NCI-H748 treated with DMSO at 0.1 percent for 48 hours (cell line): ENCODE results near the gene HARBI1.

Experiments used
- DNase-seq: peaks from one replicate; lab custom pipeline; 2025; lab: John Stamatoyannopoulos, UW

The HARBI1 gene

DNA sequence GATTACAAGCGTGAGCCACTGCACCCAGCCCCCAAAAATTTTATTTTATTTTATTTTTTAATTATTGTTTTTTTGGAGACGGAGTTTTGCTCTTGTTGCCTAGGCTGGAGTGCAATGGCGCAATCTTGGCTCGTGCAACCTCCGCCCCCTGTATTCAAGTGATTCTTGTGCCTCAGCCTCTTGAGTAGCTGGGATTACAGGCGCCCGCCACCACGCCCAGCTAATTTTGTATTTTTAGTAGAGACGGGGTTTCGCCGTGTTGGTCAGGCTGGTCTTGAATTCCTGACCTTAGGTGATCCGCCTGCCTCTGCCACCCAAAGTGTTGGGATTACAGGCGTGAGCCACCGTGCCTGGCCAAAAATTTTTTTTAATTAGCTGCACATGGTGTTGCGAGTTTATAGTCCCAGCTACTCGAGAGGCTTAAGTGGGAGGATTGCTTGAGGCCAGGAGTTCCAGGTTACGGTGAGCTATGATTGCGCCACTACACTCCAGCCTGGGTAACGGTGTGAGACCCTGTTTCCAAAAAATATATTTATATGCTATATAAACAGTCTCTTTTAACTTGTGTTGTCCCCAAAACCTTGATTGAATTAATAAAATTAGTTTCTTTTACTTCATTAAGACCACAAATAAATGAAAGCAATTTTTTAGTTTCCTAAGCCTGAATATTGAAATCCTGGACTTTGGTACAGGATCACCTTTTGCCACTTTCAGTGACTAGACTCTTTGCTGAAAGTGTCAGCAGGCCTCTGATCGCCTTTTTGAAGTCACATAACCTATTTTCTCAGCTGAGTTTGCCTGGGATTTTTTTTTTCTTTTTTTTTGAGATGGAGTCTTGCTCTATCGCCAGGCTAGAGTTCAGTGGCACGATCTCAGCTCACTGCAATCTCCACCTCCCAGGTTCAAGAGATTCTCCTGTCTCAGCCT is 16.5 kb upstream of the HARBI1 start:
- DNase-seq: no peak

DNA sequence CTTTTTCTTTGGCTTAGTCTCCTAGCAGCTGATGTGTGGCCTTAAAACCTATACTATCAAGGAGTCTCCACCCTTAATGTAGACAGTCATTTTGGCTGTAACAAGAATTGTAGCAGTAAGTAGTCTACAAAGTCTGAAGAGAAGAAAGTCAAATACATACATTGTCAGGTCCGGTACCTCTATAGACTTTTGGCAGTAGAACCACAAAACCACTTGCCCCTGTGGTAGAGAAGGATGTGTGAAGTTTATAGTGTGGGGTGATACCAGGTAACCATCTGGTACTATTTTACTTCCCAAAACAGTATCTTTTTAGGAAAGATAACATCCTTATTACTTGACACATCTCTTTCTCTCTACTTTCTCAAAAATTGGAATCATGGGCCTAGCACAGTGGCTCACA is 15.5 kb upstream of the HARBI1 start:
- DNase-seq: no peak

DNA sequence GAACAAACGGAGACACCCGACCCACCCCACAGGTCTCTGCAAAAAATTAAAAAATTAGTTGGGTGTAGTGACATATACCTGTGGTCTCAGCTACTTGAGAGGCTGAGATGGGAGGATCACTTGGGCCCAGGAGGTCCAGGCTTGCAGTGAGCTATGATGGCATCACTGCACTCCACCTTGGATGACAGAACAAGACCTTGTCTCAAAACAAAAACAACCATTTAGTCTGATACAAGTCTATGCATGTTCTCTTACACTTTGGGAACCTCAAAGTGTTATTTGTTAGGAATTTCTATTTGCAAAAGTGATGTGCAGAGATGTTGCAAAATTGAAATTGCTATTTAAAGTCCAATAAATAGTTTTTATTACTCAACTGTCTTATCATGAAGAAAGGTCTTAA is 14.6 kb upstream of the HARBI1 start:
- no peak for DNase-seq

DNA sequence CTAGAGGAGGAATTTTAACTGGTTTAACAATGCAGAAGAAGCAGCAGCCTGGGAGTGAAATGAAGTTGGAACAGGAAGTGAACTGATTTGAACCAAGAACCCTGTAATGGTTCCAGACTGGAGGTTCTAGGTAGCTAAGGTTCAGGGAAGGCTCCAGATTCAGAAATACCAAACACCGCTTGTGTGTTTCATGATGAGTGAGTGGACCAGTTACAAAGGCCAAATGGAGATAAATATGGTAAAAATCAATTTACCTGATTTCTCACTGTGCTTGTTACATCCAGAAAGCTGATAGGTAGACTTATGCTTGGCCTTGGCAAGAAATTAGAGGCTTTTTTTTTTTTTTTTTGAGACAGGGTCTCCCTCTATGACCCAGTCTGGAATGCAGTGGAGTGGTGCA is 13.2 kb upstream of the HARBI1 start:
- DNase-seq: no peak

DNA sequence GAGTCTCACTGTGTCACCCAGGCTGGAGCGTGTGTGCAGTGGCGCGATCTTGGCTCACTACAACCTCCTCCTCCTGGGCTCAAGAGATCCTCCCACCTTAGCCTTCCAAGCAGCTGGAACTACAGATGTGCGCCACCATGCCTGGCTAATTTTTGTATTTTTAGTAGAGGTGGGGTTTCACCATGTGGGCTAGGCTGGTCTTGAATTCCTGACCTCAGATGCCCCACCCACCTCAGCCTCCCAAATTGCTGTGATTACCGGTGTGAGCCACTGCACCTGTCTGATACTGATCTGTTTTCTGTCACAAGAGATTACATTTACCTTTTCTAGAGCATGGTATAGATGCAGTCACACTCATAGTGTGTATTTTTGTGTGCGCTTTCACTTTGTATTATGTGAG is 11.9 kb upstream of the HARBI1 start:
- no peak for DNase-seq

DNA sequence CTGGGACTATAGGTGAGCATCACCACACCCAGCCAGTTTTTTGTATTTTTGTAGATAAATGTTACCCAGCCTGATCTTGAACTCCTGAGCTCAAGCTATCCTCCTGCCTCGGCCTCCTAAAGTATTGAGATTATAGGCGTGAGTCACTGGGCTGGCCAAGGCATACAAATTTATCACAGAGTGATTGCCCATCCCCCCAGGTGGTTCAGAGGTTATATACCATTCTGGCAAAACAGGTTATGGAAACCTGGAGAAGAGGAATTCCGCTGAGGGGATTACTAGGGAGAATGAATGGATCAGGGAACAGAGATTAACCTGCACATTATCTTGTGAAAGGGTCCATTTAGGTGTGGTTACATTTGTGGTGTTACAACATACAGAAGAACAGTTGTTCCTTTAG is 8.4 kb upstream of the HARBI1 start:
- DNase-seq: no peak

DNA sequence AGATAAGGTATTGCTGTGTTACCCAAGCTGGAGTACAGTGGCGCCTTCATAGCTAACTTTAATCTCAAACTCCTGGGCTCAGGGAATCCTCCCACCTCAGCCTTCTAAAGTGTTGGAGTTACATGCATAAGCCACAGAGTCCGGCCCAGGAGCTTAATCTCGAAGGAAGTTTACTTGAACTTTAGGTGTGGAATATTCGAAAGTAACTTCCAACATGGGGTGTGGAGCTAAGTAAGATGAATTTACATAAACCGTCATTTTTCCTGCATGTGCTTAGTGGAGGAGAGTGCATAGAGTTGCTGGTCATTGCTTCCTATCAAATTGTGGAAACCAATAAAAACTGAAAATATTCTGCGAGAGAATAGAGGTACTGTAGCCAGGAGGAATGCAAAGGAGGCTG is 1.8 kb upstream of the HARBI1 start:
- DNase-seq: no peak

DNA sequence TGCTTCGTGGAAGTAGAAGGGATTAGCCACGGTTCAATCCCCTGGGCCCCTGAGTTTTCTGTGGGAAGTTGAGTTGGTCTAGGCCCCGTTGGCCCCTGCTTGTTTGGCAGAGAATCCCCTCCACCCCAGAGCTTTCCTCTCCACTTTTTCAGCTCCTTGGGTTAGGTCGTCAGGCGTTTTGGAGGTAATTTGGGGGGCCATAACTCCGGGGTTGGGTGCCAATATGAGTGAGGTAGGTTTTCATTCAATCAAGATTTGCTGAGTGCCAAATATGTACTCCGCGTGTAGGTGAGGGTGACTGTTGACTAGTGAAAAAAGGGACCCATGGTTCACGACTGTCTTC is 916 bp upstream of the HARBI1 start:
- no peak for DNase-seq

DNA sequence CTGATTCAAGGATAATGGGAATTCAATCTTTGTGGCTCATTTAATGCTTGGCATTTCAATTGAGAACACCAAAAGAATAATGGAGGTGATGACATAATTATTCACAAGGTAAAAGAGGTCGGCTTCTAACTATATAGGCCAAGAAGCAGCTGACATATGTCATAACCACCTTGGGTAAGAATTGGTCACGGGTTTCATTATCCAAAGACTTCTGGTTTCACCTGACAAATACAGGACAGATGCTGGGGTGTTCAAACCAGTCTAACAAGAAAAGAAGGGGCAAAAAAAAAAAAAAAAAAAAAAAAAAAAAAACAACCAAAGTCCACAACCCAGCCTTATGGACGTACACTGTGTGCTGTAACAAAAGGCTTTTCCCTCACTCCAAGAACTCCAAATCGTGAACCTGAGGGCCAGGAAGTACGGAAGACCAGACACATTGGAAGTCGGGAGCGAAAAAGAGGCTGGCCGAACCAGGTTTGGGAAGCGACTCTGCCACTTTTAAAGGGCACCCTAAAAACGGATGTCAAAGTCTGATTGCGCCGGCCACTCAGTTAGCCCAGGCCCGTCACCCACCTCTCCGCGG is 385 bp downstream of the HARBI1 start:
- DNase-seq: no peak

DNA sequence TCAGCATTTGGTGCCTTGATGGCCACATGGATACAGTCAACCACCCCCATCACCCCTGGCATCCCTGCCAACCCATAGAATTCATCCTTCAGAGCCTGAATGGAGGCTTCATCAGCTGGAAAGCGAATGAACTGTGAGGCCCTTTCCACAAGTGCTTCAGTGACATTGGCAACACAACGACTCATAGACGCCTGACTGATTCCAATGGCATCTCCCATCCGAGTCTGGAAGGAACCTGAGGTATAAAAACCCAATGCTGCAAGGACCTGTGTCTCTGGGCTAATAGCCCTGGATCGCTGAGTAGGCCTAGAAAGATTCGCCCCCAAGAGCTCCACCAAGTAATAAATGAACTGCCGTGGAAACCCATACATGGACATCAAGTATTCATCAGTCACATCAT is 1.3 kb downstream of the HARBI1 start:
- DNase-seq: no peak

DNA sequence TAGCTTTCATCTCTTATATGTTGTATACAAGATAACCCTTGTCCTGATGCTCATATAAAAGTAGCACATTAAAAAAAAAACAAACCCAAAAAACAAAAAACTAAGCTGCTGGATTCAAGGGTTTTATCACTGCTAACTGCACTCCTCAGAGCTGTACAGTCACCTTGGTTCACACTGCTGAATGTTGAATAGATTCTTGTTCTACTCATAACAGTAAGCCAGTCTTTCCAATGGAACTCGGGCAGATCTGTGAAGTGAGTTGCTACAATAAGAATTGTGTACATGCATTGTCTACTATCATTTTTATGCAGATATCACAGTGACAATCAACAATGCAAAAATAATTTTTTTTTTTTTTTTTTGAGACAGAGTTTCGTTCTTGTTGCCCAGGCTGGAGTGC is 4.7 kb downstream of the HARBI1 start:
- no peak for DNase-seq

DNA sequence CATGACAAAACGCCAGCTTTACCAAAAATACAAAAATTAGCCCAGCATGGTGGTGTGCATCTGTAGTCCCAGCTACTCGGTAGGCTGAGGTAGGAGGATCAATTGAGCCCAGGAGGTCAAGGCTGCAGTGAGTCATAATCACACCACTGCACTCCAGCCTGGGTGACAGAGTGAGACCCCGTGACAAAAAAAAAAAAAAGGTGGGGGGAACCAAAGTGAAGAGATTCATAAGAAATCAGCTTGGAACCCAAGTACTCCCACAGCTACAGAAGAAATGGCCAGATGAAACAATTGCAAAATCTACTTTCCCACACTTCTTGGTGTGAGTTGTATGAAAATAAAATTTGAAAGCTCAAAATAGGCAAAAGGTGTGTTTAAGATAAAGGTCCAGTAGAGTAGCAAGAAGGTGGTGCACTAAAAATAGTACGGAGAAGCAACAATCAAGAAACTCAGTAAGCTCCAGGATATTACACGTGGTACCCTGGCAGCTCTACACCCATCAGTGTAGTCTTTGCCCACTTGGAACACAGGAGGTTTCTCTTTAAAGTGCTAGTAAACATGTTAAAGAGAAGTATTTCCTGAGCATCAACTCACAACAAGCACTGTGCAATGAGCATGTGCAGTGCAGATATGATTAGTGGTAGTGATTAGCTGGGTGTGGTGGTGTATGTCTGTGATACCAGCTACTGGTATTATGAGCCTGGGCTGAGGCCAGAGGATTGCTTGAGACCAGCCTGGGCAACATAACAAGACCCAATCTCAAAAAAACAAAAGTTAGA is 5.3 kb downstream of the HARBI1 start:
- DNase-seq: no peak

DNA sequence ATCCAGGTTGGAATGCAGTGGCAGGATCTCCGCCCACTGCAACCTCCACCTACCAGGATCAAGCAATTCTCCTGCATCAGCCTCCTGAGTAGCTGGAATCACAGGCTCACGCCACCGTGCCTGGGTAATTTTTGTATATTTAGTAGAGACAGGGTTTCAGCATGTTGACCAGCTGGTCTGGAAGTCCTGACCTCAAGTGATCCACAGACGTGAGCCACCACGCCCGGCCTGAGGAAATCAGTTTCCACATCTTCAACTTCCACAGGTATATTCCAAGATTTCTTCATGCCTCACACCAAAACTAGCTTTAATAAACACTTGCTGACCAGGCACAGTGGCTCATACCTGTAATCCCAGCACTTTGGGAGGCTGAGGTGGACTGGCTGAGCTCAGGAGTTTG is 7.6 kb downstream of the HARBI1 start:
- DNase-seq: no peak

DNA sequence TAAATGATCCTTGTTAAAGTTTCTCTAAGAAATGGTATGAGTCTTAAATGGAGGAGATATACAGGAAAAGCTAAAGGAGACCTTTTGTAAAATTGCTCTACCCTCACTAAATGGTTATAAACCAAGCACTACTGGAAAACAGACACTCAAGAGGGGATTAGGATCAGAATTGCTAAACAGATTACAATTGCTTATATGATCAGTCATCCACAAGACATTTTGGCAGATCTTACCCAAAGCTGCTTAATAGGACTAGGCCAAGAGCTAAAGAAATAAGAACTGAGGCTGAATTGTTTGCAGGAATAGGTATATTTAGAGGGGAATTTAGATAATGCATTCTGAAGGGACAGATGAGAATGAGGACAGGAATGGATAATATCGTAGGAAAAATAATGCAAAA is 9.5 kb downstream of the HARBI1 start:
- no peak for DNase-seq

DNA sequence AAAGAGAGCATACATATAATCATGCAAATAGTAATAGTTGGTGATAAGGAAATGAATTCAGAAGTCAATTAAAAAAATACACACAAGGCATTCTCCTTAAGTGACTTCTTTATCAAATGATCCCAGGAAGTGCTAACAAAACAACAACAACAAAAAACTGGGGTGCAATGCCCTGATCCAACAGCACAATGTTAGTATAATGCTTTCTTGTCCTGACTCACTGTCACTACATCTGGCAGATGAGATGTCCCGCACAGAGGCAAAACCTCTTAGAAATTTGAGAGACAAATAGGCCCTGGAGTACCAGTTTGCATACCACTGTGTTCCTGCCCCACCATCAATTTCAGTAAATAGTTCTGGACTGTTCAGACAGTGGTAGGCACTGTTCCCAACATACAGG is 12.2 kb downstream of the HARBI1 start:
- DNase-seq: no peak

DNA sequence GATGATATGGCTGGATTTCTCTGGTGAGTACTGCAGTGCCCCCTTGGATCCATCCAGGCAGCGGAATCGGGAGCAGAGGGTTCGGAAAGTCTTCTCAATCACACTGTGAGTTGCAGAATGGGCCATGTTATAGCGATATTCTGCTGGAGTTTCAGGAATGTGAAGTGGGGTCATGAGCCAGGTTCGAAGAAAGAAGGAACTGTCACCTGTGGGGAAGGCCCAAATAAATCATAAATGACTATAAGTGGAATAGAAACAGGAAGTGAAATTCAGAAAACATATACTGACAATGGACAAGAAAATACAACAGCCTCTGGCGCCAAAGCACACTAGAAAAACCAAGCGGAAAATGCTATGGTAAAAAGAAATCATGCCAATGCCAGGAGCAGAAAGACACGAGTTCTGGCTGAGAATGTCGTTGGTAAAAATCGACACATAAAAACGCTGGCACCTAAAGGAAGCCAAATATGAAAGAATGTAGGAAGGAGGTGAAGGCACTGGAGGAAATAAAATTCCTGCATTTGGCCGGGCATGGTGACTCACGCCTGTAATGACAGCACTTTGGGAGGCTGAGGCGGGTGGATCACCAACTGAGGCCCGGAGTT is 13.2 kb downstream of the HARBI1 start:
- DNase-seq: no peak

DNA sequence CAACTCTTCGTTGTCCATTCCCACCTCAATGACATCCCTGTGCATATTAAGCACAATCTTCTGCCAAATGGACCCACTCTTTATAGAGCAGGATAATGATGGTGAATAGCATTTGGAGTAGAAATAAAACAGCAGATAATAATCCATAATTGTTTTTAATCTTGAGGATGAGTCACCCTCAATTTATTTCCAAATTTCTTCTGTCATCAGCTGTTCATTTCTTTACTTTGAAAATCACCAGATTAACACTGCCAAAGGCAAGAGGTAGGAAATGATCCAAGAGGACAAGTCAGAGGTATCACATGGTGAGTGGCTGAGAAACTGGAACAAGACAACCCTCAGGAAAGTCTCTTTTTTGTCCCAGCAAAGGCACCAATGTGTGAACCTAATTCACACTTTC is 15.9 kb downstream of the HARBI1 start:
- DNase-seq: no peak

DNA sequence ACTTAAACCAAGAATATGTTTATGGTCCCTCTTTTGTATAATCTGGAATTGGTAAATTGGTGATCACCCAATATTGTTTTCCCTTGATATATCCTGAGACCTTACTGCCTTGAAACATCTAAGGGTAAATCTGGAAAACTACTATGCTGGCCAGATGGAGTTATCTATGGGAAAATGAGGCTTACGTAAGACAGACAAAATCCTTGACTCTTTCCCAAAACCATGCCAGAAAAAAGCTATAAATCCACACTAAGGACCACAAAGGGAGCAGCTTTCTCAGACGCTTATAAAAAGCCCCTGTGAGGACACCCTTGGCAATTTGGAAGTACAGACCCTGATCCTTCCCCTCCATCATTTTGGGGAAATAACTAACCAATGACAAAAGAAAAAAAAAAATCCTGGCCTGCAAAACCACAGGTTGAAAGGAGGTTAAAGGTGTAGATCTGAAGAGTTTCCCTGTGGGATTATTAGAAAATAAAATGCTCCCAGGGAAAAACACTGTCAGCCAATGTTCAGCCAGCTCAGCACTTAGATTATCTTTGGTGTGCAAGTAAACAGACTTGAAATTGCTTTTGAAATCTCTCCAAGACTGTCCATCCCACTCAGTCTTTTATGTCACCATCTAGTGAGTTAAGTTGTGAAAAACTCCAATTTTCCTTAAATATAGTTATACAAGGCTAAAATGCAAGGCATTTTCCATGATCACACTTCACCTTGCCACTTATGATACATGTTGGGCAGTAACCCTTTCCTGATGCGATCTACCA is 16.6 kb downstream of the HARBI1 start:
- DNase-seq: no peak

DNA sequence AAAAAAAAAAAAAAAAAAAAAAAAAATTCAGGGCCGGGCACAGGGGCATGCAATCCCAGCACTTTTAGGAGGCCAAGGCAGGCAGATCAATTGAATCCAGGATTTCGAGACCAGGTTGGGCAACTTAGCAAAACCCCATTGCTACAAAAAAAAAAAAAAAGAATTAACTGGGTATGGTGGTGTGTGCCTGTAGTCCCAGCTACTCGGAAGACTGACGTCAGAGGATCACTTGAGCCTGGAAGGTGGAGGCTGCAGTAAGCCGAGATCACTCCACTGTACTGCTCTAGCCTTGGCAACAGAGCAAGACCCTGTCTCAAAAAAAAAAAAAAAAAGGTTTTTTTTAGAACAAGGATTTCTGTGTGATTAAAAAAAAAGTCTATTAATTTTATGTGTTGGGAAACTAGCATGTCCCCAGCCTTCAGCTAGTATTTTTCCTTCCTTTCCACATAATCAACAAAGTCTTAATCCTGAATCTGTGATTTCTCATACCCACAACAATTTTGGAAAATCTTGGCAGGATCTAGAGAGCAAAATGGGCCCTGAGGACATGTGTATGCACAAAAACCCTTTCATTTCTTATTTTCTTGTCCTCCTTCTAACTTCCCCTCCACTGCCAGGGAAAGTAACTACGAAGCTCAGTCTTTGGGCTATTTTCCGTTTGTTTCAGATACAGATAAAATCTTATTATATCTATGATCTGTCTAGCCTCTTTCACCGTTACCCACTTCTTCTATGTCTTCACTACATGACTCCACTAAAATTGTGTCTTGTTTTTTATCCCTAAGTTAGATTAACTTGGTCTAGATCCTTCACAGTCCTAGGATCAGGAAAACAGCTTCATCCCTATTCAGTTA is 17.5 kb downstream of the HARBI1 start:
- no peak for DNase-seq

DNA sequence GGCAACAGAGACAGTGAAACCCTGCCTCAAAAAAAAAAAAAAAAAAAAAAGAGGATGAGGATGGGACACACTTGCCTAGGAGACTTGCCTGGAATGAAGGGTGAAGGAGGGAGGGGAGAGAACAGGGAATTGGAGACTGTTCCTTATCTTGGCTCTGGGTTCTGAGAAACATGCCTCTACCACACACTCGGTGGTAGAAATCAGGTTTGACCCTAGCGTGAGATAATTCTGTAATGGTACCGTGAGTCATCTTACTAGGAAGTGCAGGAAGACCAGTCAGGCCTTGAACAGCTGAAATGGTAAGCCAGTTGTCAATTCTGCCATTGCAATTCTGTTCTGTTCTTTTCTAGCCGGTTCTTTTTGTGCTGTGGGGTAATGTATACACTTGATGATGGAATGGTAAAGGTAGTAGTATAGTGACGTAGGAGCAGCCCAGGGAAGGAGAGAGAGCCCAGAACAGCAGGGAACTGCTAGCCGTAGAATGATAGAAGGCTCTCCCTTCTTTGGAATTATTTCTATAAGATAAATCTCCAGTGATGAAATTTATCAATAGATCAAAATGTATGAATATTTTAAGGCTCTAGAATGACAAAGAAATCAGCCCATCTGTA is 19.3 kb downstream of the HARBI1 start:
- DNase-seq: no peak

DNA sequence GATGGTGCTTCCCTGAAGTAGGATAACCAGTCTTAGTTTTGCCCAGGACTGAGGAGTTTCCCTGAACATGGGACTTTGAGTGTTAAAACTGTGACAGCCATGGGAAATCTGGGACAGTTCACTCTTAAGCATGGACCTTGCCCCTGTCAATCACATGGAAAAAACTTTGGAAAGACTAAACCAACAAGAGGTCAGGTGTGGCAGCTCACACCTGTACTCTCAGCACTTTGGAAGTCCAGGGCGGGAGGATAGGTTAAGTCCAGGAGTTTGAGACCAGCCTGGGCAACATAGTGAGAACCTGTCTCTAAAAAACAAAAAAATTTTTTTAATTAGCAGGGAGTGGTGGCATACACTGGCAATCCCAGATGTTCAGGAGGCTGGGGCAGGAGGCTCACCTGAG is 19.9 kb downstream of the HARBI1 start:
- no peak for DNase-seq
